ENCODE results near the gene TOX2. TPM values are rescaled to one million over a fixed set of nuclear protein-coding genes. Genes with fewer than 3 reads are reported as not detected.

Gene TOX2
- total RNA-seq, 2 experiments from 2014 or later, result 1.8 to 1.9 TPM

GRCh38 chr20:44019638-44020335 is 105.1 kb downstream of the TOX2 start:
- Mint-ChIP-seq H3K4me3 (peak overlapping the region; percentile 27), H3K4me1 (peaks cover 27% of the 10 kb centered on the region), H3K36me3 (no peaks in the 10 kb centered on the region), H3K27me3 (peaks cover 88% of the 10 kb centered on the region), H3K27ac (peak overlapping the region; percentile 76), H3K9me3 (ENCODE audit: low read depth) (no peaks in the 10 kb centered on the region)
- CTCF ChIA-PET, result interaction anchor here (0.6 to 2.4 kb wide), 4 partner anchors 10 to 288 kb away, joined by 3 to 12 read pairs (median 4); no protein-coding TSS in a partner anchor
- DNase-seq (peak; percentile 86), ATAC-seq (peak; percentile 76)

- DNase-seq (no peak), ATAC-seq (no peak)
- no peak overlapping the region for H3K4me3 Mint-ChIP-seq
- no peaks in the 10 kb centered on the region for H3K36me3 Mint-ChIP-seq
- H3K4me1 Mint-ChIP-seq, result peaks cover 27% of the 10 kb centered on the region
- H3K9me3 Mint-ChIP-seq (ENCODE audit: low read depth), result no peaks in the 10 kb centered on the region
- H3K27me3 Mint-ChIP-seq, result peaks cover 89% of the 10 kb centered on the region
- CTCF ChIA-PET, result interaction anchor here (1.1 to 2.4 kb wide), 3 partner anchors 10 to 270 kb away, joined by 3 to 12 read pairs (median 4); no protein-coding TSS in a partner anchor
- H3K27ac Mint-ChIP-seq, result peak overlapping the region; percentile 76
These were observed 105.9 kb downstream of the TOX2 start for GRCh38 chr20:44020406-44021148.

GRCh38 chr20:44021186-44021585 is 106.5 kb downstream of the TOX2 start:
- DNase-seq, result no peak
- no peak for ATAC-seq
- Mint-ChIP-seq H3K4me1 (peaks cover 27% of the 10 kb centered on the region), H3K36me3 (no peaks in the 10 kb centered on the region), H3K9me3 (ENCODE audit: low read depth) (no peaks in the 10 kb centered on the region), H3K27ac (no peak overlapping the region), H3K4me3 (no peak overlapping the region), H3K27me3 (peaks cover 89% of the 10 kb centered on the region)
- CTCF ChIA-PET, result no interaction called here

- H3K27me3 Mint-ChIP-seq, result peaks cover 88% of the 10 kb centered on the region
- ATAC-seq, result no peak
- CTCF ChIA-PET, result no interaction called here
- DNase-seq, result no peak
- peaks cover 27% of the 10 kb centered on the region for H3K4me1 Mint-ChIP-seq
- H3K27ac Mint-ChIP-seq, result no peak overlapping the region
- no peaks in the 10 kb centered on the region for H3K36me3 Mint-ChIP-seq
- H3K9me3 Mint-ChIP-seq (ENCODE audit: low read depth), result no peaks in the 10 kb centered on the region
- H3K4me3 Mint-ChIP-seq, result no peak overlapping the region
These were observed 107.2 kb downstream of the TOX2 start for GRCh38 chr20:44021900-44022299.

GRCh38 chr20:44022464-44022863 is 107.8 kb downstream of the TOX2 start:
- no peak for DNase-seq
- CTCF ChIA-PET, result interaction anchor here (0.6 kb wide), 1 partner anchor 350 kb away, joined by 3 read pairs; no protein-coding TSS in a partner anchor
- Mint-ChIP-seq H3K27ac (no peak overlapping the region), H3K36me3 (no peaks in the 10 kb centered on the region), H3K4me1 (peaks cover 27% of the 10 kb centered on the region), H3K27me3 (peaks cover 88% of the 10 kb centered on the region), H3K9me3 (ENCODE audit: low read depth) (no peaks in the 10 kb centered on the region), H3K4me3 (no peak overlapping the region)
- ATAC-seq, result no peak

GRCh38 chr20:44023515-44024371 is 109.1 kb downstream of the TOX2 start:
- ATAC-seq, result no peak
- CTCF ChIA-PET, result interaction anchor here (1.1 to 1.9 kb wide), 2 partner anchors 9 to 57 kb away, joined by 4 to 5 read pairs; no protein-coding TSS in a partner anchor
- Mint-ChIP-seq H3K4me1 (peaks cover 39% of the 10 kb centered on the region), H3K27ac (no peak overlapping the region), H3K9me3 (ENCODE audit: low read depth) (no peaks in the 10 kb centered on the region), H3K36me3 (no peaks in the 10 kb centered on the region), H3K4me3 (no peak overlapping the region), H3K27me3 (peaks cover 88% of the 10 kb centered on the region)
- DNase-seq, result no peak

- CTCF ChIA-PET, result interaction anchor here (1.9 kb wide), 1 partner anchor 10 kb away, joined by 5 read pairs; no protein-coding TSS in a partner anchor
These were observed 110.3 kb downstream of the TOX2 start for GRCh38 chr20:44024820-44025580.

GRCh38 chr20:44025756-44026155 is 111.1 kb downstream of the TOX2 start:
- CTCF ChIA-PET, result no interaction called here

More at GRCh38 chr20:44024820-44025580, 110.3 kb downstream of the TOX2 start:
- Mint-ChIP-seq H3K4me1 (peaks cover 39% of the 10 kb centered on the region), H3K27ac (no peak overlapping the region), H3K9me3 (ENCODE audit: low read depth) (no peaks in the 10 kb centered on the region), H3K27me3 (peaks cover 87% of the 10 kb centered on the region), H3K36me3 (no peaks in the 10 kb centered on the region), H3K4me3 (no peak overlapping the region)
- ATAC-seq, result no peak
- DNase-seq, result no peak

GRCh38 chr20:44026647-44027342 is 112.1 kb downstream of the TOX2 start:
- peaks cover 36% of the 10 kb centered on the region for H3K4me1 Mint-ChIP-seq
- no peaks in the 10 kb centered on the region for H3K9me3 Mint-ChIP-seq (ENCODE audit: low read depth)
- DNase-seq (no peak), ATAC-seq (no peak)
- peaks cover 89% of the 10 kb centered on the region for H3K27me3 Mint-ChIP-seq
- CTCF ChIA-PET, result interaction anchor here (1.5 to 1.6 kb wide), 2 partner anchors 22 to 276 kb away, joined by 3 to 4 read pairs; no protein-coding TSS in a partner anchor
- H3K27ac Mint-ChIP-seq, result no peak overlapping the region
- no peak overlapping the region for H3K4me3 Mint-ChIP-seq
- H3K36me3 Mint-ChIP-seq, result peaks cover 6% of the 10 kb centered on the region

More at GRCh38 chr20:44025756-44026155, 111.1 kb downstream of the TOX2 start:
- Mint-ChIP-seq H3K27me3 (peaks cover 91% of the 10 kb centered on the region), H3K4me1 (peaks cover 39% of the 10 kb centered on the region), H3K4me3 (no peak overlapping the region), H3K36me3 (peaks cover 4% of the 10 kb centered on the region), H3K27ac (no peak overlapping the region), H3K9me3 (ENCODE audit: low read depth) (no peaks in the 10 kb centered on the region)
- ATAC-seq, result no peak
- DNase-seq, result no peak

GRCh38 chr20:44027343-44028002 is 112.8 kb downstream of the TOX2 start:
- H3K27me3 Mint-ChIP-seq, result peaks cover 89% of the 10 kb centered on the region
- no peak overlapping the region for H3K4me3 Mint-ChIP-seq
- DNase-seq (no peak), ATAC-seq (no peak)
- H3K27ac Mint-ChIP-seq, result no peak overlapping the region
- CTCF ChIA-PET, result interaction anchor here (1.5 to 2.0 kb wide), 4 partner anchors 16 to 277 kb away, joined by 3 to 7 read pairs (median 4); no protein-coding TSS in a partner anchor
- peaks cover 6% of the 10 kb centered on the region for H3K36me3 Mint-ChIP-seq
- no peaks in the 10 kb centered on the region for H3K9me3 Mint-ChIP-seq (ENCODE audit: low read depth)
- peaks cover 42% of the 10 kb centered on the region for H3K4me1 Mint-ChIP-seq

GRCh38 chr20:44028003-44028730 is 113.5 kb downstream of the TOX2 start:
- Mint-ChIP-seq H3K4me3 (no peak overlapping the region), H3K4me1 (peaks cover 49% of the 10 kb centered on the region), H3K27ac (no peak overlapping the region), H3K36me3 (peaks cover 6% of the 10 kb centered on the region), H3K27me3 (peaks cover 89% of the 10 kb centered on the region), H3K9me3 (ENCODE audit: low read depth) (no peaks in the 10 kb centered on the region)
- peak; percentile 31 for DNase-seq
- CTCF ChIA-PET, result interaction anchor here (1.1 to 2.1 kb wide), 8 partner anchors 16 to 278 kb away, joined by 3 to 8 read pairs (median 4); no protein-coding TSS in a partner anchor
- ATAC-seq, result no peak
